ENCODE data around the gene TRHDE. TPM values are rescaled to one million over a fixed set of nuclear protein-coding genes. Genes with fewer than 3 reads are reported as not detected.
A peak's percentile ranks its signal among the peaks of the same experiment; 100 is the strongest.

The TRHDE gene
- total RNA-seq, 1 experiment from 2014 or later: 24.5 TPM

DNA sequence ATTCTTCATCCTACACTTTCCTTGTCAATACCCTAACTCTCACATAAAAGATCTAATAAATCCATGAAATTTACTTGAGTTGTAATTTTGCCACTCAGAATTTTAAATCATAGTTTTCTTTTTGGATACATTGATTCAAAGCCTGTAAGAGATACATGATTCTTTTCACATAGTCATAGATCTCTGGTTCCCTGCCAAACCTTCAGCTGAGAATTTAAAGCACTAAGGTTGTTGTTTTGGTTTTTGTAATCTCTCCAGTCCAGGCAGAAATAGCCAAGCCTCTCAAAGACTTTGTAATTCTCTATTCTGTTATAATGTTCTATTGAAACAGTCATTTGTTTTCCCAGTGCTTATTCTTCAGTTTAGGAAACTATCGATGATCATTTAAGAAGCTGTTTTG lies 273.9 kb downstream of the TRHDE start:
- no peak for DNase-seq (ENCODE audit: low spot score)
- BruUV-seq (replicated peaks): no TSS peak
- Histone ChIP-seq H3K27me3 (replicated peaks; ENCODE audit: insufficient read depth, low read depth, low read length, poor library complexity) (no peaks in the 10 kb centered on the region), H3K4me1 (ENCODE audit: insufficient read depth, low read length, poor library complexity, severe bottlenecking) (peaks cover 6% of the 10 kb centered on the region), H3K27ac (ENCODE audit: low read depth, low read length, poor library complexity, severe bottlenecking) (no peak overlapping the region), H3K4me3 (ENCODE audit: low read depth, low read length, poor library complexity, severe bottlenecking) (no peak overlapping the region), H3K36me3 (ENCODE audit: insufficient read depth, low read length, poor library complexity, severe bottlenecking) (no peaks in the 10 kb centered on the region), H3K9me3 (ENCODE audit: low read depth, low read length, poor library complexity, severe bottlenecking) (no peaks in the 10 kb centered on the region)
- POLR2A ChIA-PET (ENCODE audit: low non-redundant PET): no interaction called here
- TF ChIP-seq EZH2 (IDR thresholded peaks at IDR 0.05; ENCODE audit: borderline replicate concordance, low read depth, low read length, poor library complexity, severe bottlenecking): no peak
- TF ChIP-seq, protein P1, sequence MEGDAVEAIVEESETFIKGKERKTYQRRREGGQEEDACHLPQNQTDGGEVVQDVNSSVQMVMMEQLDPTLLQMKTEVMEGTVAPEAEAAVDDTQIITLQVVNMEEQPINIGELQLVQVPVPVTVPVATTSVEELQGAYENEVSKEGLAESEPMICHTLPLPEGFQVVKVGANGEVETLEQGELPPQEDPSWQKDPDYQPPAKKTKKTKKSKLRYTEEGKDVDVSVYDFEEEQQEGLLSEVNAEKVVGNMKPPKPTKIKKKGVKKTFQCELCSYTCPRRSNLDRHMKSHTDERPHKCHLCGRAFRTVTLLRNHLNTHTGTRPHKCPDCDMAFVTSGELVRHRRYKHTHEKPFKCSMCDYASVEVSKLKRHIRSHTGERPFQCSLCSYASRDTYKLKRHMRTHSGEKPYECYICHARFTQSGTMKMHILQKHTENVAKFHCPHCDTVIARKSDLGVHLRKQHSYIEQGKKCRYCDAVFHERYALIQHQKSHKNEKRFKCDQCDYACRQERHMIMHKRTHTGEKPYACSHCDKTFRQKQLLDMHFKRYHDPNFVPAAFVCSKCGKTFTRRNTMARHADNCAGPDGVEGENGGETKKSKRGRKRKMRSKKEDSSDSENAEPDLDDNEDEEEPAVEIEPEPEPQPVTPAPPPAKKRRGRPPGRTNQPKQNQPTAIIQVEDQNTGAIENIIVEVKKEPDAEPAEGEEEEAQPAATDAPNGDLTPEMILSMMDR (conservative IDR thresholded peaks at IDR 0.05; ENCODE audit: low read depth, low read length): no peak
- CTCF ChIA-PET: no interaction called here
- intact Hi-C loops (cut with micrococcal nuclease; ENCODE audit: unreplicated experiment): no loop called here

DNA sequence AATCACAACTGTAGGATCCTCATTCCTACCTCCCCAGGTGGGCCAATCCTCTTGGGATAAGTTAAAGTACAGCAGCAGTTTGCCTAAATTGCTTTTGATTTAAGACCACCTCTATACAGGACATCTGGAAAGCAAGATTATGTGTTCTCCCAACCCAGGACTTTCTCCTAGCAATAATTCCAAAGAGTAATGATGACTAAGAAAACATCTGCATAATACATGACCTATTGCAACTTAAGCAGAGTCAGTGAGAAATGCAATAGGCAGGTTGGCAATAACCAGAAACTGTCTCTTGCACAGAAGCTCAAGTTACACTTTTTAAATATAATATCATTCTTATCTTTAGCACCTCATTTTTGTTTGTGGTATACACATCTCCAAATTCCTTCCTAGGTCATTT lies 275.4 kb downstream of the TRHDE start:
- H3K4me3 ChIP-seq (ENCODE audit: low read depth, low read length, poor library complexity, severe bottlenecking): no peak overlapping the region
- ChIA-PET CTCF (no interaction called here), POLR2A (ENCODE audit: low non-redundant PET) (no interaction called here)
- TF ChIP-seq EZH2 (IDR thresholded peaks at IDR 0.05; ENCODE audit: borderline replicate concordance, low read depth, low read length, poor library complexity, severe bottlenecking): no peak
- TF ChIP-seq, protein P1 (conservative IDR thresholded peaks at IDR 0.05; ENCODE audit: low read depth, low read length): no peak
- H3K36me3 ChIP-seq (ENCODE audit: insufficient read depth, low read length, poor library complexity, severe bottlenecking): no peaks in the 10 kb centered on the region
- intact Hi-C loops (cut with micrococcal nuclease; ENCODE audit: unreplicated experiment): no loop called here
- no peak overlapping the region for H3K27ac ChIP-seq (ENCODE audit: low read depth, low read length, poor library complexity, severe bottlenecking)
- H3K4me1 ChIP-seq (ENCODE audit: insufficient read depth, low read length, poor library complexity, severe bottlenecking): peaks cover 6% of the 10 kb centered on the region
- no TSS peak for BruUV-seq (replicated peaks)
- DNase-seq (ENCODE audit: low spot score): peak; percentile 18
- H3K27me3 ChIP-seq (replicated peaks; ENCODE audit: insufficient read depth, low read depth, low read length, poor library complexity): no peaks in the 10 kb centered on the region
- no peaks in the 10 kb centered on the region for H3K9me3 ChIP-seq (ENCODE audit: low read depth, low read length, poor library complexity, severe bottlenecking)

DNA sequence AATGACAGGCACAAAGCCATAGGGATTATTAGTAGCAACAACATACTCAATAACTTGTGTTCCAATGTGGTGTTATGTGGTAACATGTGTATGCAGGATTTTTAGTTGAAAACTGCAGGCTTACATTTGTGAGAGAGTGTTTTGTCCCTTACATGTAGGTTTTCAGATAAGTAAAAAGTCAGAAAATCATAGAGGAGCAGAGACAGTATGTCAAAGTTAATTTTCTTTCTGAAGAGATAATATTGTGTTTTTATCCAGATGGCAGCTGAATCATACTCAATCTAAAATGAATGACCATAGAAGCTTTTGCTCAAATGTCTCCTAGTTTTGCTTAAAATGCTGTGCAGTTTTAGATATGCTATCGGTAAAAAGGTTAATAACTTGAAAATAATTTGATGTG lies 277.0 kb downstream of the TRHDE start:
- H3K27me3 ChIP-seq (replicated peaks; ENCODE audit: insufficient read depth, low read depth, low read length, poor library complexity): no peaks in the 10 kb centered on the region
- H3K9me3 ChIP-seq (ENCODE audit: low read depth, low read length, poor library complexity, severe bottlenecking): no peaks in the 10 kb centered on the region
- intact Hi-C loops (cut with micrococcal nuclease; ENCODE audit: unreplicated experiment): no loop called here
- POLR2A ChIA-PET (ENCODE audit: low non-redundant PET): no interaction called here
- no peak overlapping the region for H3K27ac ChIP-seq (ENCODE audit: low read depth, low read length, poor library complexity, severe bottlenecking)
- BruUV-seq (replicated peaks): no TSS peak
- DNase-seq (ENCODE audit: low spot score): no peak
- TF ChIP-seq, protein P1 (conservative IDR thresholded peaks at IDR 0.05; ENCODE audit: low read depth, low read length): no peak
- no peak for TF ChIP-seq EZH2 (IDR thresholded peaks at IDR 0.05; ENCODE audit: borderline replicate concordance, low read depth, low read length, poor library complexity, severe bottlenecking)
- no peak overlapping the region for H3K4me3 ChIP-seq (ENCODE audit: low read depth, low read length, poor library complexity, severe bottlenecking)
- H3K36me3 ChIP-seq (ENCODE audit: insufficient read depth, low read length, poor library complexity, severe bottlenecking): no peaks in the 10 kb centered on the region
- CTCF ChIA-PET: no interaction called here
- H3K4me1 ChIP-seq (ENCODE audit: insufficient read depth, low read length, poor library complexity, severe bottlenecking): peaks cover 6% of the 10 kb centered on the region
